Measurements from ENCODE around the gene CD1D.
A peak's percentile ranks its signal among the peaks of the same experiment; 100 is the strongest.

Gene CD1D

GRCh38 chr1:158188611-158189010 is 7.9 kb downstream of the CD1D start:
- no peak for TF ChIP-seq CTCF (IDR thresholded peaks at IDR 0.05; ENCODE audit: insufficient read depth, missing control alignments)
- FAIRE-seq (no peak), DNase-seq (ENCODE audit: insufficient read length, low spot score) (no peak)

- FAIRE-seq: no peak
- no peak for TF ChIP-seq CTCF (IDR thresholded peaks at IDR 0.05; ENCODE audit: insufficient read depth, missing control alignments)
- DNase-seq (ENCODE audit: insufficient read length, low spot score): no peak
Observed at GRCh38 chr1:158189624-158190023, 8.9 kb downstream of the CD1D start.

GRCh38 chr1:158191299-158191698 is 10.6 kb downstream of the CD1D start:
- FAIRE-seq (no peak), DNase-seq (ENCODE audit: insufficient read length, low spot score) (no peak)
- no peak for TF ChIP-seq CTCF (IDR thresholded peaks at IDR 0.05; ENCODE audit: insufficient read depth, missing control alignments)

- no peak for FAIRE-seq
- TF ChIP-seq CTCF (IDR thresholded peaks at IDR 0.05; ENCODE audit: insufficient read depth, missing control alignments): no peak
Observed at GRCh38 chr1:158196461-158196860, 15.8 kb downstream of the CD1D start.

GRCh38 chr1:158199849-158200248 is 19.2 kb downstream of the CD1D start:
- no peak for FAIRE-seq
- no peak for DNase-seq (ENCODE audit: insufficient read length, low spot score)
- no peak for TF ChIP-seq CTCF (IDR thresholded peaks at IDR 0.05; ENCODE audit: insufficient read depth, missing control alignments)

More at GRCh38 chr1:158196461-158196860, 15.8 kb downstream of the CD1D start:
- DNase-seq (ENCODE audit: insufficient read length, low spot score): no peak

GRCh38 chr1:158200527-158200926 is 19.8 kb downstream of the CD1D start:
- FAIRE-seq (no peak), DNase-seq (ENCODE audit: insufficient read length, low spot score) (no peak)
- TF ChIP-seq CTCF (IDR thresholded peaks at IDR 0.05; ENCODE audit: insufficient read depth, missing control alignments): no peak

- peak; percentile 96 for TF ChIP-seq CTCF (IDR thresholded peaks at IDR 0.05; ENCODE audit: insufficient read depth, missing control alignments)
- FAIRE-seq (peak; percentile 66), DNase-seq (ENCODE audit: insufficient read length, low spot score) (no peak)
Observed at GRCh38 chr1:158203693-158204457, 23.2 kb downstream of the CD1D start.
